GM21447 (cell line): ENCODE measurements around the gene MYO5B.
"Not testable (repeated sequence)": the region's sequence is repeated elsewhere in the genome, so short reads cannot be mapped to it uniquely, and the experiment has no call there.

Experiments
- ATAC-seq: cut with Tn5 transposase; IDR thresholded peaks from one replicate; pipeline ENCODE4 v1.9.1; 2021; ENCODE audit not compliant: unreplicated experiment

Gene MYO5B

DNA sequence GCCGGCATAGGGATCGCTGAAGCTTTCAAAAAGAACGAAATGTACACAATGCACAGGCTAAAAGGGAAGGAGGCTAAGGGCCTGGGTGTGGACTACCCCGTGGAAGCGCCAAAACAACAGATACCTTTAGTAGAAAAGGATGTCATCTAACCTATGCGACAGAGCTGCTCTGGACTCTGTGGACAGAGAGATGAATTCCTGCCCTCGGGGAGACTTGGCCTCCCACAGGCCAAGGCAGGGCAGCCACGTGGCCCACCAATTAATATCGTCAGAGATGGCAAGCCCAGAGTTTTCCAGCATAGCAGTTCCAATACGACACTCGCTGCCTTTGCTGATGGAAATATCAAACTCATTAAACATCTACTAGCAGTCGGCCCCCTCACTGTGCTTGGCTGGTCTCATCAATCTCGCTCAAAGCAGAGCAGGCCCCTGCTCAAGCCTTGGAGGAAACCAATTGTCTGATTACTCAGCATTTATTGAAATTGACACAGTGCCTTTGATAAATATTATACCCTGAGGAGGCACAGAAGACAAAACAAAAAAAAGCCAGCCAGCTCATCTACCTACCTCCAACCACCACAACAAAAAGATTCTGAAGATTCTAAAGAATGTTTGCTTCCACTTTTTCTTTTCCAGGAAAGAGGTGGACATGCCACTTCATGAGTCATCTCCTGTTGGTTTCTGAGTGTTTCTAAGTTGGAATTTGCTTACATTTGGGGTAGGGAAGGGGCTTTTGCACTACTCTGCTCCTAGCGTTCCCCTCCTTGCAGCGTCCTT lies 302.6 kb downstream of the MYO5B start:
- no peak for ATAC-seq

DNA sequence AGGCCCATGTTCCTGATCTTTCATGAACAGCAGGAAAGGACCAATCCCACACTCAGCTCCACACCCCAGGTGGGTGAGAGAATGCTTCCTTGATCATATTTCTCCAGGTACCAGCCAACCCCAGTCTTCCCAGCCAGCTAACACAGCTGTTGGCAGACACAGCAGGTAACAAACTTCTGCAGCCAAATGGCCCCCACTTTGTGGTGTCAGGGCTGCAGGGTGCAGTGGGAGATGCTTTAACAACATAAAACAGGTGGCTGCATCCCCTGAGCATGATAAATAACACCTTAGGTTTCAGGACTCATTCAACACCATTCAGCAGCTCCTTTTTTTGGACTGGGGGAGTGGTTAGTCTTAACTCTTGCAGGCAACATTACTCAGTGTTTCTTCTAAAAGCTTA lies 304.9 kb downstream of the MYO5B start:
- no peak for ATAC-seq

DNA sequence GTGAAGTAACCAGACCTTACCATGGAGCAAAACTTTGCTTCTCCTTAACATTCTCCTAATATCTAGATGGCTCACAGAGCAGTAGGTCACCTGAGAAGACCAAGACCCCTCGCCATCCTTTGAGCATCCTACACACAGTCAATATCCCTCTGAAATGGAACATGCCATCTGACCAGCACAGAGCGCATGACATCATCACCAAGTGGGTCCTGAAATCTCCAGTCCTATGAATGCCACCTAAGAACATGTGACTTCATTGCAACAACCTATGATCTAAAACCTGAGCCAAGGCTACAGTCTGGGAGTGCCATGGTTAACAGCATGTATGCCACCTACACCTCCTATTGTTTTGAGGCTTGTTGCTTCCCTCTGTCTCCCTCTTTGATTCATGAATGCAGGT lies 305.4 kb downstream of the MYO5B start:
- not testable (repeated sequence) for ATAC-seq

DNA sequence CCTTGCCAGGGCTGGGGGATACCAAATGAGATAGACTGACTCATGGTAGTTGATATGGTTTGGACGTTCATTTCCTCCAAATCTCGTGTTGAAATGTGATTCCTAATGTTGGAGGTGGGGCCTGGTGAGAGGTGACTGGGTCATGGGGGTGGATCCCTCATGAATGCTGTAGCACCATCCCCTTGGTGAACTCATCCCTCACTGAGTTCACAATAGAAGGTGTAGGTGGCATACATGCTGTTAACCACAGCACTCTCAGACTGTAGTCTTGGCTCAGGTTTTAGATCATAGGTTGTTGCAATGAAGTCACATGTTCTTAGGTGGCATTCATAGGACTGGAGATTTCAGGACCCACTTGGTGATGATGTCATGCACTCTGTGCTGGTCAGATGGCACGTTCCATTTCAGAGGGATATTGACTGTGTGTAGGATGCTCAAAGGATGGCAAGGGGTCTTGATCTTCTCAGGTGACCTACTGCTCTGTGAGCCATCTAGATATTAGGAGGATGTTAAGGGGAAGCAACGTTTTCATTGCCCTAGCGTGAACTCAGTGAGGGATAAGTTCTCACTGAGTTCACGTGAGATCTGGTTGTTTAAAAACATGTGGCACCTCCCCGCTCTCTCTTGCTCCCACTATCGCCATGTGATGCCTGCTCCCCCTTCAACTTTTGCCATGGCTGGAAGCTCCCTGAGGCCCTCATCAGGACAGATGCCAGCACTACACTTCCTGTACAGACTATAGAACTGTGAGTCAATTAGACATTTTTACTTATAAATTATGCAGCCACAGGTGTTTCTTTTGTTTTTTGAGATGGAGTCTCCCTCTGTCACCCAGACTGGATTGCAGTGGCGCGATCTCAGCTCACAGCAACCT lies 307.8 kb downstream of the MYO5B start:
- ATAC-seq = no peak

DNA sequence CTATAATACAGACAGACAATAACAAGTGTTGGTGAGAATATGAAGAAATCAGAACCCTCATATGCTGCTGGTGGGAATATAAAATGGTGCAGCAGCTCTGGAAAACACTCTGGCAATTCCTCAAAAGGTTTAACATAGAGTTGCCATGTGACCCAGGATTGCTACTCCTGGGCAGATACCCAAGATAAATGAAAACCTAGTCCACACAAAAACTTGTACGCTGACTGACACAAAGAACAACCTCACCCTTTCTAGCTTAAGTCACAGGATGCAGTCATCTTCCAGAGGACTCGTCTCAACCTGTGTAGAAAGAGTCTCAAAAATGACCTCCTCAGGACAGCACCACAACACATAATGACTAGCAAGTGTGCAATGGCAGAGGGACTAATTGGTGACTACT lies 310.0 kb downstream of the MYO5B start:
- no peak for ATAC-seq

DNA sequence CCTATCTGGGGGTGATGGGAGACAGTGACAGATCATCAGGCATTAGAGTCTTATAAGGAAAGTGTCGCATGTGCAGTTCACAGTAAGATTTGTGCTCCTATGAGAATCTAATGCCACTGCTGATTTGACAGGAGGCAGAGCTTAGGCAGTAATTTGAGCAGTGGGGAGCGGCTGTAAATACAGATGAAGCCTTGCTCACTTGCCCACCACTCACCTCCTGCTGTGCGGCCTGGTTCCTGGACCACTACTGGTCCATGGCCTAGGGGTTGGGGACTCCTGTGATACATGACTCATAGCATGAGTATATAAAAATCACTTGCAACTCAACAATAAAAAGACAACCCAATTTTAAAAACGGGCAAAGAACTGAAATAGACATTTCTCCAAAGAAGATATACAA lies 310.5 kb downstream of the MYO5B start:
- ATAC-seq = no peak

DNA sequence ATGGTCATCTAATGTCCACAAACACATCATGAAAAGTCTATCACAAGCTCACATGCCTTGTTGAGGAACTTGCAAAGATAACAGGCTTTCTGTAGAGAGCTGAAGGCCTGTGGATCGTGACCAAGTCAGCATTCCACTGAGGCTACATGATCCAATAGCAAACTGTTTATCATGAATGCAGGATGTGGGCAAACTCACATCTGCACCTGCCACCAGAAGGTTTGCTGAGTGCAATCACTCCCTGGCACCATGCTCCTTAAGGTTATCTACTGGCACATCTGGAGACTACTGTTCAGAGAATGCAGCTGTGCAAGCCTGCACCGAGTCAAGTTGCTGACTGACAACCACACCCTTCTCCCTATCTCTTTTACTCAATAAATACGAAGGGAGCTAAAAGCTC lies 314.3 kb downstream of the MYO5B start:
- no peak for ATAC-seq

DNA sequence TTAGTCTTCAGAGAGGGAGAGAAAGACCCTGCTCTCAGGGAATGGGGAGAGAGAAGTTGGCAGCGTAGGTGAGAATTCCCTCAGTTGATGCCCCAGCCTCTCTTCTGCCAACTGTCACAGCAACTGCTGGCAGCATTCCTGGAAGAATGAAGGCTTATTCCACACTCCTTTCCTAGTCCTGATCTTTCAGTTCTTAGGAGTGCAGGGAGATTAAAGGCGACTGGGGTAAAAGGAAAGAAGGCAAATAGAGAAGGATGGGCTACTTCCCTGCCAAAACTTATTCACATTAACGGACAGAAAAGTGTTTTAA lies 315.7 kb downstream of the MYO5B start:
- ATAC-seq = no peak

DNA sequence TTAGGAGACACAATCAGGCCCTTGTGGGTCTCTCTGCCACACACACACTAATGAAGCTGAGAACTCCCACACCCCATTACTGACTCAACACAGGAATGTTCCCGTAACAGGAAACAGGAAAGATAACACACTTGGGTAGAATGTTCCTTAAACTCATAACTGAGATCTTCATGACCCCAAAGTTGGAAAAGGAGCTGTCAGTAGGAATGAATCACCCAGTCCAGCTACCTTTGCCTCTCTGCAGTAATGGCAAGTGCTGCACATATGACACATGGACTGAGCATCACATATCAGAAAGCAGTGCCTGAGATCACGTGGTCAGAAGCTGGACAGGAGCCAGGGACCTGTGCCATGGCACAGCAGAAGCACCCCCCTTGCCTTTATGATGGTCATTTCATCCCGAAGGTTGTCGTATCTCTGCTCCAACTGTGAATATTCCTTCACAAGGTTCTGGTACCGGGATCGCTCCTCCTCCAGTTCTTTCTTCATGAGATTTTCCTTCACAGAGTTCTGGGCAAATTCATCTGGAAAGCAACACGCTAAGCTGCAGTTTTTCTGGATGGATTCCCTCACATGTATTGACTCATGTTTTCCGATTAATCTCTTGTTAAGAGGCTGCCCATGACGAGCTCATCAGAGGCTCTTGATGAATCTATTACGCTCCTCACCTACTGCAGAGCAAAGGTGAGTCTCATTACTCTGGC lies 316.2 kb downstream of the MYO5B start:
- no peak for ATAC-seq

DNA sequence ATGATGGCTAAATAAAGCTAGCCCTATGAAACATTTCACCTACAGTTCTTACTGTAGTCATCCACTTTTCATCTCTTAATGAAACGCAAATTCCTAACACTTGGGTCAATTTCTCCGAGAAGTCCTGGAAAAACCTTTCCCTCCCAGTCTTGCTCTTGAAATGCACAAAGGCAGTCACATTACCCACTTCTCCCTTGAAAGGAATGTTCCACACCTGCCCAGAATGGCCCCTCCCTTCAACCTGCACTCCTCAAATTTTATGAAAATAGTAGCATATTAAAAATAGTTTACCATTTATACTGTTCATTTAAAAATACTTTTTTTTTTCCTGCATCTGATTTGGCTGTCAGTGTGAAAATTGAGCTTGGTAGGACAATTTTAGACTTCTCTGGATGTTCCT lies 316.9 kb downstream of the MYO5B start:
- no peak for ATAC-seq

DNA sequence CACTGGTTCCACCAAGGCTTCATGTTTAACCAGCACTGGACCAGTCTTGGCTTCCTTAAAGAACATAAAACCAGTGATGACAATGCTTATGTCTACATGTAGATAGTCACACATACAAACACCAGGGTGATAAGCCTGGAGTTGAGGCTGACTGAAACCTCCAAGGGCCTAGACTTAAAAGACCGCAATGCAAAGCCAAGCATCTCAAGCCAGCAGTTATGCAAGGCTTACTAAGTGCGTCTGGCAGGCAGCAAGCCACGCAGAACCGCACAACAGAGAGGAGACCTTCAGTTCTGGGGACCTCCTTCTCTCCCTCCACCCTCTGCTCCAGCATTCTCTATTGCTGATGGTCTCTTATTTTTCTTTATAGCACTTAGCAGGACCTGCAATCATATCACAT lies 318.4 kb downstream of the MYO5B start:
- no peak for ATAC-seq

DNA sequence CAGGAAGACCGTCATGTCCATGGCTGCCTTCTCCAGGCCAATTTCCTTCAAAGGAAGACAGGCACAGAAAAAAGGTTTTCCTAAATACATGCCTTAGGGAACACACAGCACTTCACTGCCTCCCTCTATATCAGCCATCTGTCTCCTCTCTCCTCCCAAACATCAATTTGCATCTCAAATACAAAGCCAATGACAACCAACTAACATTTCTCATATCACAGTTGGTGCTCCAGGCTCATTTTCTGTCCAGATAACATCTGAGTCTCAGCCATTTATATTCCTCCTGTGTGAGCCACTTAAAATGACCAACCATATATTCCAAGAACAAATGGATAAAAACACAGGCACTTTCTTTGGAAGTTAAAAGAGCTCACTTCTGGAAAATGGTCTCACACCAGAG lies 319.2 kb downstream of the MYO5B start:
- ATAC-seq = no peak

DNA sequence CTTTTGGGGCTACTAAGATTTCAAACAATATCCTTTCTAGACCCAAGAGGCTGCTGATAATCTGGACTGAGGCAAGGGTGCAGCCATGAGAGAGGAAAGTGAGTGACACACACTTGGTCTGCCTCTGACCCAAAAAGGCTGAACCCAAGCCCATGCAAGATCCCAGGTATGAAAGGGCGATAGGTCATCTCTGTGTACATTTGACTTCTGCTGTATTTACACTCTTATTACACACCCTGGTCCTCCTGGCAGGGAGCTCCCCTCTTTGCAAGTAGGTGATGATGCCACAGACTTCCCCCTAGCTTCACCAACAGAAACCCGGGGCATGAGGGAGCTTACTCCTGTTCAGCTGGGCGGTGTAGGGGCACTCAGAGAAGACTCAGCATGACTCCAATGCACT lies 319.8 kb downstream of the MYO5B start:
- ATAC-seq = no peak

DNA sequence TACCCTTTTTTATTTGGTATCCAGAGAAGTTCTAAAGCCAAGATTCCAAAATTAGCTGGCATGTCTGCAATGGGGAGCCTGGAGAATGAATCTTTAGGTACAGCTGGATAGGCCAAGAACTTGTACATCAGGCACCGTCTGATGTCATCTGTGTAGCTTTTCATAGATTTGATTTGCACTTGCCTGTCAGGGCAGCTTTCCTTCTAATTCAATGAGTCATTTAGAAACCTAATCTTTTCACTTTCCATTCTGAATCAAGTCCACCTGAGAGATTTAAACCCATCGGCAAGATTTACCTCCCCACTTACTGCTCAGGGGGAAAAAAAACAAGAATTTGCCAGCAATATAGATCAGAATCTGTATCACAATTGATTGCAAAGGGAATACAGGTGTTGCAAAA lies 320.7 kb downstream of the MYO5B start:
- ATAC-seq = no peak

DNA sequence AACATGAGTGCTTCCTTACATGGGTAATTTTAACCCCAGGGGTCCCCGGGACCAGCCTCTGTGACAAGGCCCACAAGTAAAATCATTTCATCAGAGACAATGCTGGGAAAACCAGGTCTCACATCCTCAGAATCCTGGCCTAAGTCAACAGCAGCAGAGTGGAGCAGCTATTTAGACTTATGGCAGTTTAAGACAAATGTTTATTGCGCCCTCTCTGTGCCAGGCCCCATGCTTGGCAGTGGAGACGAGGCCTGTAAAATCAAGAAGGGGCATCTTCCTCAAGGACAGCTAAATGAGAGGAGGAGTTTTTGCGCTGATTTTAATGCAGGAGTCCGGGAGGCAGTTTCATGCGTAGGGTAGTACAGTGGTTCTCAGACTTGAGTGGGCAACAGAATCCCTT lies 325.6 kb downstream of the MYO5B start:
- no peak for ATAC-seq

DNA sequence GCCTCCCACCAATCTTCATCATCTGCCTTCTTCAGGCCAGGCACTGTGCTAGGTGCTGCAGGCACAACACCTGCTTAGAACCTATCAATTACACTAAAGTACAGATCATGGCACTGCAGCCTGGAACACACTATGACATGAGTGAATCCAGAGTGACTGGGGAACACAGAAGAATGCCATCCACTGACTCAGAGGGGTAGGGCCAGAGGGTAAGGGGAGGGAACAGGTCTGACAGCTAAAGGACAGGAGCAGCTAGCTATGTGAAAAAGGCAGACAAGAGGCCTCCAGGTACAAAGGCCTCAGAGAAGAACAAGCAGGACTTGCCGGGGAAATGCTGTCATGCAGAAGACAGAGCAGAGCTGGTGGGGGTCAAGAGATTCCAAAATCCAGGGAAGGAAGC lies 328.3 kb downstream of the MYO5B start:
- ATAC-seq = no peak

DNA sequence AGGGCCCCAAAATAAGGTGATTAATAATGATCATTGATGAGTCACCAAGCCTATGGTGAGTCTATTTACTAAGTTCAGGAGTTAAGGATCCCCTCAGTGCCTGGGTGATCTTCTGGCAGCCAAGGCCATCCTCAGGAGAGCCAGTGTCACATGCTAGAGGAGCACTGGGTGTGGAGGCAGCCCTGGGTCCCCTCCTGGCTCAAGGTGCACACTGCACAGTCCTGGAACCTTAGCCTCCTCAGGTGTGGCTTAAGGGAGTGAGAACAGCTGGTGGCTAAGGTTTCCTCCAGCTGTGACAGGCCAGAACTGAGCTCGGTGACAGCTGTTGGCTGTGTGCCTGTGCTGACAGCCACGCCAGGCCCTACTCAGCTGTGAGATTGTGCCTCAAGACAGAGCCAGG lies 329.5 kb downstream of the MYO5B start:
- no peak for ATAC-seq

DNA sequence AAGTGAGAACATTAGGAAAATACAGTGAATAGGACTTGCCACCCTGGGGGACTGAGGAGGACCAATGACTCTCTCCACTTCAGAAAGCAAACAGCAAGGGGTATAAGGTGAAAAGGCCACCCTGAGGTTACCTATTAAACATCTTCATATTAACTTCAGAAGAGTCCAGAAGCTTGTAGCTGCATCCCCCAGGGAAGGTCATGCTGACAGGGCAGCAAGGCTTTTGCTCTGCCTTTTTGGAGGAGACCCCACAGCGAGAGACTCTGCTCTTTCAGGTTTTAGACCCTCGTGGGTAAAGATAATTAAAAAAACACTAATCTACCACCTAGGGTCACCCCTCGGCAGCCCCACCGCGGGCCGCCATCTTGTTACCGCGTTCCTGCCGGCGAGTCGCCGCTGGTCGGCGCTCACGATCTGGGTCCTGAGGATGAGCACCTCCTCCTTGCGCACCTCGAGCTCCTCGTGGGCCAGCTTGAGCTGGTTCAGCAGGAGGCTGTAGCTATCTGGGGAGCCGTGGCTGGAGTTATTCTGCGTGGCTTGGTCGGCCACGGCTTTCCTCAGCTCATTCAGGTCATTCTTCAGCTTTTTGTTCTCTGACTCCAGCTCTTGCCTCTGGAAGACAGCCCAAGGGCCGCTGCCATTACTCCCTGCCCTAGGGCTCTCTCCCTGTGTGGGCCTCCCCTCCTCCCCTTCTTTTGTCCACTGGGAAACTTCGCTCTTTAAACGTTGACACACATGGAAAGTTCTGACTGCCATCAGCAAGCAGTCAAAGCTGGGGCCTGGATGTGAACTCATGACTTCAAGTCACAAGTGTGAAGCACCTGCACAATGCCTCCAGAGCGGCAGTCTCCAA lies 331.0 kb downstream of the MYO5B start:
- no peak for ATAC-seq

DNA sequence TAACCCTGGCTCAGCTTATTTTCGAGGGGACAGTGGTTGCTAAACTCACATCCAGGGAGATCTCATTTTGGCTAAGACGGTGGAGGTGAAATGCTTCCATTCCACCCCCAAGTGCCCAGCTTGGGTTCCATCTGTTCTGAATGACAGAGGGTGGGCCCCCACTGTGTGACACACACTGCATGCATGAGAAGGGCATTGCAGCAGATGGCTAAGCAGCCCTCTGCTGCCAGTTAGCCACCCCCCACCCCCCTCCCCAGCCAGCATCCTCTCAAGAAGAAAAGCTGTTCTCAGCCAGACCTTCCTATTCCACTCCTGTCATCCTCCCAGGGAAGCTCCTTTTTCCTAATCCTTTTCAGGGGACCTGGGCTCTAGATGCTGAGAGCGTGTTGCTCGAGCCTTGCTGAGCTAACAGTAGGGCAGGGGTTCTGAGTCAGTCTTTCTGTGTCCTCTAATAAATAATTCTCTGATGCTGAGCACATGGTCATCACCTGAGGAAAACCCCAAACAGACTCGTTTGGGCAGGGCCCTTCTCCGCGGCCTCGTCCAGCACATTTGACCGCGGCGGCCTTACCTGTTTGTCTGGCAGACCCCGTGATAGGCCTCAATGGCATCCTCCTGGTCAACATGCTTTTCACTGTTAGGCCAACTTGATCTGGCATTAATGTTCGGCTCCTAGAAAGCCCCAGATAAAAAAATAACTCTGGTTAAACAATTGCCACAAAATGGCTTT lies 332.1 kb downstream of the MYO5B start:
- no peak for ATAC-seq

DNA sequence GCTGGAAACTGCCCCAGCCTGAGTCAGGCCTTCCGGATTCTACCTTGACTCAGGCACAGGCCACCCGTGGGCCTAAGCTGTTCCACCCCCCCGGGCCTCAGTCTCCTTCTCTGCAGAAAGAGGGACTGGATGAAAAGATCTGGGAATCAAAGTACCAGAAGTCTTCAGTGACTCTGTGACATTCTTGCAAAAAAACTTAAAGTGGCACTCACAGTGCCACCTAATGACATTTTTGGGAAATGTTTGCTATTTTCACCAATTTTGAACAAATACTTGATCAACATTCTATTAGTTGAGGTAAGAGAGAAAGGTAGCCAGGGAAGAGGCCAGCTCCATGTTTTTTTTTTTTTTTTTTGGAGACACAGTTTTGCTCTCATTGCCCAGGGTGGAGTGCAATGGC lies 333.3 kb downstream of the MYO5B start:
- ATAC-seq = no peak
